GM06990 (cell line): ENCODE data around the gene GAK.

Experiments
- DNase-seq: peaks from one replicate; pipeline ENCODE4 v3.0.0-alpha.2; 2011; ENCODE audit not compliant: insufficient read length; ENCODE audit errors: extremely low read depth
- H3K27me3 ChIP-seq: replicated peaks from 2 replicates; pipeline ENCODE4 v1.6.0; 2011; ENCODE audit warnings: low read length; ENCODE audit not compliant: control insufficient read depth, insufficient read depth
- H3K36me3 ChIP-seq: 2 replicates; pipeline ENCODE4 v1.5.1; 2011; ENCODE audit warnings: low read length; ENCODE audit not compliant: control insufficient read depth, insufficient read depth
- H3K4me3 ChIP-seq: replicated peaks from 2 replicates; pipeline ENCODE4 v1.5.1; 2011; ENCODE audit warnings: low read depth, mild to moderate bottlenecking, control low read depth, low read length
- TF ChIP-seq, protein P1 (sequence below): IDR thresholded peaks from 2 replicates; pipeline ENCODE4 v1.5.1; 2011; ENCODE audit warnings: low read length, control low read depth, mild to moderate bottlenecking, inconsistent platforms; ENCODE audit not compliant: insufficient read depth, poor library complexity, severe bottlenecking

Gene GAK

DNA sequence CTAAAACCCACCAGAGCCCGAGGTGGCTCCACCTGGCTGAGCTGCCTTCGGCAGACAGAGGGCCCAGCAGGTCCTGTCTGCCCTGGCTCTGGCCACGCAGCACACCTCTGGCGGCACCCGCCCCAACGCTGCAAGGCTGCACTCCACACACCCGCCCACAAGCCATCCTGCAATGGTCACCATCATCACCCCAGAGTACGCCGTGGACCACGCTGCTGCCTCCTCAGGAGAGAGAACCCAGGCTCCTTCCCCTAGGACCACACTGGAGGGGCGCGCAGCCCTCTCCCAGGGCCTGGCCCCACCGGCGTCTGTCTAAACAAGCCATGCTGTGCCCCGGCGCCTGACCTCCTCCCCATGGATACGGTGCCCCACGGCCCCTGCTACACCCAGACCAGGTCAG lies 66.5 kb downstream of the GAK start:
- no peak for DNase-seq
- Histone ChIP-seq H3K36me3 (peaks cover 57% of the 10 kb centered on the region), H3K4me3 (no peak overlapping the region), H3K27me3 (no peaks in the 10 kb centered on the region)
- TF ChIP-seq, protein P1, sequence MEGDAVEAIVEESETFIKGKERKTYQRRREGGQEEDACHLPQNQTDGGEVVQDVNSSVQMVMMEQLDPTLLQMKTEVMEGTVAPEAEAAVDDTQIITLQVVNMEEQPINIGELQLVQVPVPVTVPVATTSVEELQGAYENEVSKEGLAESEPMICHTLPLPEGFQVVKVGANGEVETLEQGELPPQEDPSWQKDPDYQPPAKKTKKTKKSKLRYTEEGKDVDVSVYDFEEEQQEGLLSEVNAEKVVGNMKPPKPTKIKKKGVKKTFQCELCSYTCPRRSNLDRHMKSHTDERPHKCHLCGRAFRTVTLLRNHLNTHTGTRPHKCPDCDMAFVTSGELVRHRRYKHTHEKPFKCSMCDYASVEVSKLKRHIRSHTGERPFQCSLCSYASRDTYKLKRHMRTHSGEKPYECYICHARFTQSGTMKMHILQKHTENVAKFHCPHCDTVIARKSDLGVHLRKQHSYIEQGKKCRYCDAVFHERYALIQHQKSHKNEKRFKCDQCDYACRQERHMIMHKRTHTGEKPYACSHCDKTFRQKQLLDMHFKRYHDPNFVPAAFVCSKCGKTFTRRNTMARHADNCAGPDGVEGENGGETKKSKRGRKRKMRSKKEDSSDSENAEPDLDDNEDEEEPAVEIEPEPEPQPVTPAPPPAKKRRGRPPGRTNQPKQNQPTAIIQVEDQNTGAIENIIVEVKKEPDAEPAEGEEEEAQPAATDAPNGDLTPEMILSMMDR, result no peak

DNA sequence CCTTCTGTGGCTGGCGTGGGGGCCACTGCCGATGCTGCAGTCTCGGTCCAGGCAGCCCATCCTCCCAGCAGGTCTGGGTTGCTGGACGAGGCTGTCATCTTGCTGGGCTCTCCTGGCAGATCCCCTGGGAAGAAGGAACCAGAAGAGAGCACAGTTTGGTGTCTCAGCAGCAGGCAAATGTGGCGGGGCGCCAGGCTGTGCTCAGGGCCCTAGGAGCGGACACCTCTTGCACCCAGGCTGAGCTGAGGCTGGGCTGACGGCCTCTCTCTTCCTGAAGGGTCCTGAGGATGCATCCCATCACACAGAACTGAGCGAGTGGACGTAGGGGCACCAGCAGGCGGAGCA lies 67.0 kb downstream of the GAK start:
- no peak for DNase-seq
- TF ChIP-seq, protein P1, result no peak
- no peaks in the 10 kb centered on the region for H3K27me3 ChIP-seq
- H3K4me3 ChIP-seq, result no peak overlapping the region
- H3K36me3 ChIP-seq, result peaks cover 53% of the 10 kb centered on the region

DNA sequence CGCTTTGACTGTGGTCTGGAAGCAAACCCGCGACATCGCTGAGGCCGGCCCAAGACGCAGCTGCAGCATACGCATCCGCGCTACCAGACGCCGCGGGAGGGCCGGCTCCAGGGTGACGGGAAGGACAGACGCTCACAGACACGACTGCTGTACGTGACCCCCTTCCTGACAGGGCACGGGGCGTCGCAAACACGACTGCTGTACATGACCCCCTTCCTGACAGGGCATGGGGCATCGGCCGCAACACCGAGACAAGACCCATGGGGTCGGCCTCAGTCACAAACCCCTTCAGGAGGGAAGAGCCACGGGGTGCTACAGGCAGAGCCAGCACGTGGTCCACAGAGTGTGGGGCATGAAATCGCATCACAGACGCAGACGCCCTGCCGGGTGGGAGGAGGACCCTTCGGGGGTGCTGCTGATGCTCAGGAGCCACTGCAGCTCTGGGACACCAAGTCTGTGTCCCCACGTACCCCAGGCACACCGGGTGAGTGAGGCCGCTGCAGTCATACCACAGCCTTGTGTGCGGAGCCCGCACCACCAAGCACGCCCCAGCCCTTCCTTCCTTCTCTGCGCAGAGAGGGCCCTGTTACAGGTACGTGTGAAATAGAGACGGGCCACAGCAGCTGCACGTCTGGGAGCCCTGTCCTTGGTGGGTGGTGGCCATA lies 67.5 kb downstream of the GAK start:
- DNase-seq, result no peak
- H3K4me3 ChIP-seq, result no peak overlapping the region
- H3K27me3 ChIP-seq, result no peaks in the 10 kb centered on the region
- TF ChIP-seq, protein P1, result no peak
- H3K36me3 ChIP-seq, result peaks cover 50% of the 10 kb centered on the region

DNA sequence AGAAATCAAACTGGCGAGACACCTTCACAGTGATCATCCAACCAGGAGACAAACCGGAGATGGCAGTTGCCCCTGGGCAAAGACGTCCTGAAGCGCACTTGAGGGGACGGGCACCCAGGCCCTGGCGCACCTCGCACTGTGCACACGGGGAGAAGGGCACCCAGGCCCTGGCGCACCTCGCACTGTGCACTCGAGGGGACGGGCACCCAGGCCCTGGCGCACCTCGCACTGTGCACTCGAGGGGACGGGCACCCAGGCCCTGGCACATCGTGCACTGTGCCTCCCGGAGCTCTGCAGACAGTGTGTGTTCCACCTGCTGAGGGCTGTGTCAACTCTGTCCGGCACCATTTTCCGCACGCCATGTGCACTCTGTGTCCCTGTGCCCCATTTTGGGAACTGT lies 71.6 kb downstream of the GAK start:
- Histone ChIP-seq H3K4me3 (no peak overlapping the region), H3K36me3 (peaks cover 50% of the 10 kb centered on the region), H3K27me3 (no peaks in the 10 kb centered on the region)
- TF ChIP-seq, protein P1, result no peak
- DNase-seq, result no peak

DNA sequence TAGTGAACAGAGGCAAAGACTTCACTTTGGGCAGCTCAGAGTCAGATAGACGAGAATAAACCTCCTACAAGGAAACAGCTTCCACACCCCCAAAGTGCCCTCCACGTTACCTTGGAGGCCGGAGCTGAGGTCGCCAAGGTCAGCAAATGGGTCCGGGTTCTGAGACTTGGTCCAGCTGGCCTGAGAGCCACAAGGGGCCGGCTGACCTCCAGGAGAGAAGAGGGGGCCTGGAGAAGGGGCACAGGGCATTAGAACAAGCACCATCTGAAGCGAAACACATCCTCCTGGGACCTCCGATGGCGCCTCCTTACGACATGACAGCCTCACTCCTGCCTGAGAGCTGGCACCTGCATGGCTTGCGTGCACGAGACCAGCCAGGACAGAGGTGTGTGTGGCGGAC lies 72.6 kb downstream of the GAK start:
- H3K4me3 ChIP-seq, result no peak overlapping the region
- H3K27me3 ChIP-seq, result no peaks in the 10 kb centered on the region
- DNase-seq, result no peak
- TF ChIP-seq, protein P1, result no peak
- H3K36me3 ChIP-seq, result peaks cover 45% of the 10 kb centered on the region
